Keratinocyte (primary cell): ENCODE data around the gene SMIM36. TPM values are rescaled to one million over a fixed set of nuclear protein-coding genes. Genes with fewer than 3 reads are reported as not detected.

Experiments used
- DNase-seq: peaks from one replicate; pipeline ENCODE4 v3.0.0-alpha.2; 2011; ENCODE audit warnings: low read depth, missing footprints, low spot score
- FAIRE-seq: peaks from 2 replicates; lab custom pipeline; 2011; peaks lifted over from hg19 to GRCh38; lab: Jason Lieb, UNC
- H2AFZ ChIP-seq: 2 replicates; pipeline ENCODE4 v1.6.0; 2012; ENCODE audit warnings: low read length, control low read depth, inconsistent platforms; ENCODE audit not compliant: control insufficient read depth
- H3K27ac ChIP-seq: 2 replicates; pipeline ENCODE4 v1.5.1; 2011; ENCODE audit warnings: low read length; ENCODE audit not compliant: control insufficient read depth, insufficient read depth
- H3K27me3 ChIP-seq: 3 replicates; pipeline ENCODE4 v1.6.0; 2011; ENCODE audit warnings: low read length; ENCODE audit not compliant: control insufficient read depth, insufficient read depth; ENCODE audit errors: extremely low read depth
- H3K36me3 ChIP-seq, 2 experiments: 2 replicates in 1 of 2; 3 replicates in 1 of 2; pipeline ENCODE4 v1.5.1; 2011; ENCODE audit warnings: low read length in 2 of 2, mild to moderate bottlenecking in 1 of 2; ENCODE audit not compliant: control insufficient read depth in 2 of 2, insufficient read depth in 2 of 2; ENCODE audit errors: extremely low read depth in 1 of 2
- H3K4me1 ChIP-seq: 3 replicates; pipeline ENCODE4 v1.5.1; 2011; ENCODE audit warnings: low read length; ENCODE audit not compliant: control insufficient read depth, insufficient read depth; ENCODE audit errors: extremely low read depth
- H3K4me2 ChIP-seq: 3 replicates; pipeline ENCODE4 v1.6.0; 2011; ENCODE audit warnings: low read depth, low read length; ENCODE audit not compliant: control insufficient read depth, insufficient read depth; ENCODE audit errors: extremely low read depth
- H3K4me3 ChIP-seq, 3 experiments: fragments of 200-600 bp in 1 of 3; sonication (generic) in 1 of 3; 2 replicates in 2 of 3; 3 replicates in 1 of 3; pipeline ENCODE4 v1.5.1; 2011 to 2016; ENCODE audit warnings: low read length in 3 of 3, mild to moderate bottlenecking in 3 of 3, control low read depth in 2 of 3, inconsistent platforms in 1 of 3, low read depth in 1 of 3, mixed read lengths in 1 of 3, mixed run types in 1 of 3, moderate library complexity in 1 of 3; ENCODE audit not compliant: control insufficient read depth in 2 of 3, insufficient read depth in 2 of 3; ENCODE audit errors: extremely low read depth in 1 of 3
- H3K79me2 ChIP-seq: 2 replicates; pipeline ENCODE4 v1.6.0; 2012; ENCODE audit warnings: low read length; ENCODE audit not compliant: control insufficient read depth, insufficient read depth
- H3K9ac ChIP-seq: 3 replicates; pipeline ENCODE4 v1.6.0; 2011; ENCODE audit warnings: low read length; ENCODE audit not compliant: control insufficient read depth, insufficient read depth; ENCODE audit errors: extremely low read depth
- H3K9me1 ChIP-seq: 3 replicates; pipeline ENCODE4 v1.6.0; 2011; ENCODE audit warnings: low read length; ENCODE audit not compliant: control insufficient read depth, insufficient read depth; ENCODE audit errors: extremely low read depth
- H3K9me3 ChIP-seq: 2 replicates; pipeline ENCODE4 v1.5.1; 2012; ENCODE audit warnings: low read depth, low read length; ENCODE audit not compliant: control insufficient read depth
- H4K20me1 ChIP-seq: 3 replicates; pipeline ENCODE4 v1.6.0; 2011; ENCODE audit warnings: low read length; ENCODE audit not compliant: control insufficient read depth, insufficient read depth; ENCODE audit errors: extremely low read depth
- CTCF ChIP-seq, 3 experiments: IDR thresholded peaks in 1 of 3; conservative IDR thresholded peaks in 1 of 3; optimal IDR thresholded peaks in 1 of 3; 2 replicates in 2 of 3; 3 replicates in 1 of 3; pipeline versions ENCODE3 to v1.5.1; 2011; ENCODE audit warnings: low read length in 3 of 3, mild to moderate bottlenecking in 3 of 3, moderate library complexity in 2 of 3, control low read depth in 1 of 3, inconsistent platforms in 1 of 3; ENCODE audit not compliant: insufficient read depth in 2 of 3; ENCODE audit errors: extremely low read depth in 1 of 3
- EZH2 ChIP-seq: IDR thresholded peaks from one replicate; pipeline ENCODE4 v1.6.1; 2012; ENCODE audit warnings: inconsistent platforms, mild to moderate bottlenecking, low read length, moderate library complexity
- dilution Hi-C: fragments of 300-500 bp; cut with MboI; formaldehyde crosslinking; loops from one replicate; pipeline ENCODE4 v1.7.0; 2020; ENCODE audit warnings: low sequenced_read_pairs; ENCODE audit not compliant: extremely low pct_ligation_motif_present
- polyA plus RNA-seq, 5 experiments: library from polyadenylated mRNA; depleted of rRNA in 3 of 5; stranded (reverse) in 3 of 5; stranded (forward) in 1 of 5; unstranded in 1 of 5; fragments of >200 nt; gene quantifications; 1 replicate in 1 of 5; 2 replicates in 3 of 5; 3 replicates in 1 of 5; pipeline versions ENCODE4 v1.2.1 to v1.2.3, GENCODE V29; 2011 to 2012; ENCODE audit warnings: missing spikeins in 2 of 5, low read depth in 1 of 5, low replicate concordance in 1 of 5

SMIM36 gene
- polyA plus RNA-seq, 1 donor (not counting 4 experiments of a cell fraction or from before 2014, with no cell fraction given), result not detected

- Histone ChIP-seq H3K4me2 (no peak overlapping the region), H3K4me3 (no peak overlapping the region), H4K20me1 (no peaks in the 10 kb centered on the region), H3K79me2 (no peaks in the 10 kb centered on the region), H3K9me3 (no peaks in the 10 kb centered on the region), H3K27me3 (no peaks in the 10 kb centered on the region), H3K9ac (no peak overlapping the region), H3K27ac (no peak overlapping the region), H3K36me3 (no peaks in the 10 kb centered on the region), H2AFZ (no peak overlapping the region), H3K4me1 (no peaks in the 10 kb centered on the region), H3K9me1 (no peaks in the 10 kb centered on the region)
- FAIRE-seq (no peak), DNase-seq (no peak)
- dilution Hi-C loops, result no loop called here
- TF ChIP-seq EZH2, result no peak
- peak in 1 of 3 experiments; percentile 28 for TF ChIP-seq CTCF (optimal IDR thresholded peaks at IDR 0.05 in 1 of 3, IDR thresholded peaks at IDR 0.05 in 1 of 3, conservative IDR thresholded peaks at IDR 0.05 in 1 of 3; ENCODE audit: extremely low read depth in 1 of 3, insufficient read depth in 2 of 3, low read length in 3 of 3)
Observed at GRCh38 chr17:55549140-55549539, 37.9 kb upstream of the SMIM36 start.

- Histone ChIP-seq H3K27ac (no peak overlapping the region), H3K79me2 (no peaks in the 10 kb centered on the region), H4K20me1 (no peaks in the 10 kb centered on the region), H3K9me3 (no peaks in the 10 kb centered on the region), H3K9ac (no peak overlapping the region), H3K27me3 (no peaks in the 10 kb centered on the region), H3K4me2 (no peak overlapping the region), H3K9me1 (no peaks in the 10 kb centered on the region), H3K4me3 (no peak overlapping the region), H2AFZ (no peak overlapping the region), H3K4me1 (no peaks in the 10 kb centered on the region), H3K36me3 (no peaks in the 10 kb centered on the region)
- dilution Hi-C loops, result no loop called here
- no peak for TF ChIP-seq CTCF (optimal IDR thresholded peaks at IDR 0.05 in 1 of 3, IDR thresholded peaks at IDR 0.05 in 1 of 3, conservative IDR thresholded peaks at IDR 0.05 in 1 of 3; ENCODE audit: extremely low read depth in 1 of 3, insufficient read depth in 2 of 3, low read length in 3 of 3)
- TF ChIP-seq EZH2, result no peak
- FAIRE-seq (no peak), DNase-seq (no peak)
Observed at GRCh38 chr17:55546991-55547664, 35.9 kb upstream of the SMIM36 start.
